ENCODE results near the gene MFNG.
"Not testable (repeated sequence)": the region's sequence is repeated elsewhere in the genome, so short reads cannot be mapped to it uniquely, and the experiment has no call there.

Gene MFNG, protein sequence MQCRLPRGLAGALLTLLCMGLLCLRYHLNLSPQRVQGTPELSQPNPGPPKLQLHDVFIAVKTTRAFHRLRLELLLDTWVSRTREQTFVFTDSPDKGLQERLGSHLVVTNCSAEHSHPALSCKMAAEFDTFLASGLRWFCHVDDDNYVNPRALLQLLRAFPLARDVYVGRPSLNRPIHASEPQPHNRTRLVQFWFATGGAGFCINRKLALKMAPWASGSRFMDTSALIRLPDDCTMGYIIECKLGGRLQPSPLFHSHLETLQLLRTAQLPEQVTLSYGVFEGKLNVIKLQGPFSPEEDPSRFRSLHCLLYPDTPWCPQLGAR

DNA sequence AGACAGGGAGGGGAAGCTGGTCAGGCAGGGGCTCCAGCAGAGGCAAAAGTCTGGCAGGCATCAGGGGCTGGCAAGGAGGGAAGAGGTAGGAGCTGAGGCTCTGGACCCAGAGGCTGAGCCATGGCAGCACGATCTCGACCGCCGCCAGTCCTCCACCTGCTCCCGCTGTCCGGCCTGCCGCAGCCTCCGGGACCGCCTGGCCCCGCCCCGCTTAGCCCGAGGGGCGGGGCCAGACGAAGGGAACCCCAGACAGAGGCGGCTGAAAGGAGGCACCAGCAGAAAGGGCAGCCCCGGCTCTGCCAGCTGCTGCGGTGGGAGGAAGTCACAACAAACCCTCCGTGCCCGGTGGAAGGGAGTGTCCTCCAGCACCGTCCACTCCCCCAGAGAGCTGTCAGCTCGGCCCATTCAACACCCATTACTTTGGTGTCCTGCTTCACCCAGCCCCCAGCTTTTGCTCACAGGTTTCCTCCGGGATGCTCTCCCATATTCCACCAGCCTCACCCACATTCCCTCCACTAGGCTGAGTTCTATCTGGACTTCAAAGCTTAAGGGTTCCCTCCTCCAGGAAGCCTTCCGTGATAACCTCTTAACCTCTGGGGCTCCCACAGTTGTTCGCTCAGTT is at the start of gene MFNG:
TSS of gene MFNG (minus strand) at position 161 of the 622 bp plus-strand sequence. CDS start 207 bp downstream, outside the sequence.
- no peak for DNase-seq

DNA sequence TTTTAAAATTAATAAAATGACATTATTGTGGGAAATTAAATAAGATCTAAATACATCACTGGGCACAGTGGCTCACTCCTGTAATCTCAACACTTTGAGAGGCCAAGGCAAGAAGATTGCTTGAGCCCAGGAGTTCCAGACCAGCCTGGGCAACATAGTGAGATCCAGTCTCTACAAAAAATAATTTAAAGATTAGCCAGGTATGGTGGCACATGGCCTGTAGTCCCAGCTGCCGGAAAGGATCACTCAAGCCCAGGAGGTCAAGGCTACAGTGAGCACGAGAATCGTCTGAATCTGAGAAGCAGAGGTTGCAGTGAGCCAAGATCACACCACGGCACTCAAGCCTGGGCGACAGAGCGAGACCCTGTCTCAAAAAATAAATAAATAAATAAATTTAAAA is 49.0 kb upstream of the MFNG start:
- no peak for DNase-seq

DNA sequence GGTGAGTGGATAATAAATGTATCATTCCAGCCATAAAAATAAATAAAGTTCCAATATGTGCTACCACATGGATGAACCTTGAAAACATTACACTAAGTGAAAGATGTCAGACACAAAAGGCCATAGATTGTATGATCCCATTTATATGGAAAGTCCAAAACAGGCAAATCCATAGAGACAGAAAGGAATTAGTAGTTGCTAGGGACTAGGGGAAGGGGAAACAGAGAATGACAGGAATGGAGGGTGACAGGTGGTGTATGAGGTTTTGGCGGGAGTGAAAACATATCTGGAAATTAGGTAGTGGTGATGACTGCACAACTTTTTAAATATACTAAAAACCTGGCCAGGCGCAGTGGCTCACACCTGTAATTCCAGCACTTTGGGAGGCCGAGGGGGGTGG is 48.3 kb upstream of the MFNG start:
- DNase-seq = no peak

DNA sequence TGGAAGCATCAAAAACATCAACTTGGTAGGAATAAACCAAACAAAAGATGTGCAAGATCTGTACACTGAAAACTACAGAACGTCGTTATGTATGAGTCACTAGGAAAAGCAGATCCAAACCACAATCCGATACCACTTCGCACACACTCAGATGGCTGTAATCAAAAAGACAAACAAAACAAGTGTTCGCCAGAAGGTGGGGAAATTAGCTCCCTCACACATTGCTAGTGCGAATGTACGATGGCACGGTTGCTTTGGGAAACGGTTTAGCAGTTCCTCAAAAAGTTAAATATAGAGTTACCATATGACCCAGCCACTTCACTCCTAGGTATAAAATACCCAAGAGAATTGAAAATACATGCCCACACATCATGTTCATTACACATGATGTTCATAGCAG is 47.8 kb upstream of the MFNG start:
- no peak for DNase-seq

DNA sequence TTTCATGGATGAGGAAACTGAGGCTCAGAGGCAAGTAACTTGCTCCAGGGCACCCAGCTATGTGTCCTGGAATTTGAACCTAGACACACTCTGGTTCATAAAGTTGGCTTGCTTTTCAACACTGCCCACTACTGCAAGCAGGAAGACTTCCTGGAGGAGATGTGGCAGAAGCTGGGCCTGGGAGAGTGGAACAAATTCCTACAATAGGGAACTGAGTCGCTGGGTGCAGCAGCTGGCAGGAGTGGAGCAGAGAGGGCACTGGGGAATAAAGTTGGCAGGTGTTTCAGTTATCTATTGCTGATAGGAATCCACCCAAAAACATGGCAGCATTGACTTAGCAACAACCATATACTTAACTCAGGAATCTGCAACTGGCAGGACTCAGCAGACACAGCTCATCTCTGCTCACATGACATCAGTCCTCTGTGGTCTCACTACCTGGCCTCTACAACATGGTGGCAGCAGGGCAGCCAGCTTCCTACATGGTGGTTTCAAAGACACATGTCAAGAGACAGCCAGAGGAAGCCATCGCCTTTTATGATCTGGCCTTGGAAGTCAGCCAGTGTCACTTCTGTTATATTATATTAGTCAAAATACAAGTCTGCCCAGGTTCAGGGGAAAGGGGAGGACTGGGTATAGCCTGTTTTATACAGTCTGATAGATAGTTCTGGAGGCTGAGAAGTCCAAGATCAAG is 43.6 kb upstream of the MFNG start:
- no peak for DNase-seq

DNA sequence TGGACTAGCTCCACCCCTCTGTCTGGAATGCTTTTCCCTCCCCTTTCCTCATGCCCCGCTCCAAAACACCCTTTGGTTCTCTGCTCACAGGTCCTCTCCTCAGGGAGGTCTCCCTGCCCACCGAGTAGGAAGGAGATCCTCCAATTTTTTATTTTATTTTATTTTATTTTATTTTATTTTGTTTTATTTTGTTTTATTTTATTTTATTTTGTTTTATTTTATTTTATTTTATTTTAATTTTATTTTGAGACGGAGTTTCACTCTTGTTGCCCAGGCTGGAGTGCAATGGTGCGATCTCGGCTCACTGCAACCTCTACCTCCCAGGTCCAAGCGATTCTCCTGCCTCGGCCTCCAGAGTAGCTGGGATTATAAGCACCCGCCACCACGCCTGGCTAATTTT is 41.8 kb upstream of the MFNG start:
- not testable (repeated sequence) for DNase-seq

DNA sequence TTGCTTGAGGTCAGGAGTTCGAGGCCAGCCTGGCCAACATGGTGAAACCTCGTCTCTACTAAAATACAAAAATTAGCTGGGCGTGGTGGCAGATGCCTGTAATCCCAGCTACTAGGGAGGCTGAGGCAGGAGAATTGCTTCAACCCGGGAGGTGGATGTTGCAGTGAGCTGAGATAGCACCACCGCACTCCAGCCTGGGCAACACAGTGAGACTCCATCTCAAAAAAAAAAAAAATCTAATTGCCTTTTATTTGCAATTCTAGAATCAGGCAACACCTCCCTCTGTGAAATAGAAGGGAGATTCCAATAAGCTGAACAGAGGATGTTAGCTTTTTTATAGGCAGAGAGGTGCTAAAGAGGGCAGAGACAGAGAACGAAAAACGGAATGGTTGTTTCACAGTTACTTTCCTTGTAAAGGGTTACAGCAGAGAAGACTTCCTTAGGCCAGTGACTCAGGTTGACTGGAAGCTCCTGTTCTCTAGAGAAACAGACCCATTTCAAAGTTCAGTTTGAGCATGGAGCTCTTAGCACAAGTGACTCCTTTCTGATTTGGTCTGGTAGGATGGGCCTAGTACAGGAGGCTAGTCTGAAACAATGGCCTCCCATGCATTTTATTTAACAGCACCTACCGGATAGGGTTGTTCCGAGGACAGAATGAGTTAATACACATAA is 41.0 kb upstream of the MFNG start:
- DNase-seq = not testable (repeated sequence)

DNA sequence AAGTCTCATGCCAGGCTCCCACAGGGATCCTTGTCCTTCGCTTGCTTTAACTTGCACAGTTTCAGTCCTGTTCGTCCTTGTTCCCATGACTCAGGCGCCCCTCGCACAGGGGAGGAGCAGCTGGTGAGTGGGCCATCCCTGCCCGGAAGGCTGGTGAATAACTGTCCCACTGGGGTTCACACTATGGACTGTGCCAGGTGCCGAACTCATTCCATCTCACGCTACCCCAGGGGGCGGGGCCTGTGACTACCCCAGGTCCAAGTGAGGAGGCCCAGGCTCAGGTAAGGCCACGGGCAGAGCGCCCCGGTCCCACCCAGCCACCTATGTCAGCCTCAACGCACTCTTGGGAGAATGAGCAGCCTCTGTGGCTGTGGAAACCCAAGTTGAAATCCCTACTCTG is 40.2 kb upstream of the MFNG start:
- peak; percentile 37 for DNase-seq

DNA sequence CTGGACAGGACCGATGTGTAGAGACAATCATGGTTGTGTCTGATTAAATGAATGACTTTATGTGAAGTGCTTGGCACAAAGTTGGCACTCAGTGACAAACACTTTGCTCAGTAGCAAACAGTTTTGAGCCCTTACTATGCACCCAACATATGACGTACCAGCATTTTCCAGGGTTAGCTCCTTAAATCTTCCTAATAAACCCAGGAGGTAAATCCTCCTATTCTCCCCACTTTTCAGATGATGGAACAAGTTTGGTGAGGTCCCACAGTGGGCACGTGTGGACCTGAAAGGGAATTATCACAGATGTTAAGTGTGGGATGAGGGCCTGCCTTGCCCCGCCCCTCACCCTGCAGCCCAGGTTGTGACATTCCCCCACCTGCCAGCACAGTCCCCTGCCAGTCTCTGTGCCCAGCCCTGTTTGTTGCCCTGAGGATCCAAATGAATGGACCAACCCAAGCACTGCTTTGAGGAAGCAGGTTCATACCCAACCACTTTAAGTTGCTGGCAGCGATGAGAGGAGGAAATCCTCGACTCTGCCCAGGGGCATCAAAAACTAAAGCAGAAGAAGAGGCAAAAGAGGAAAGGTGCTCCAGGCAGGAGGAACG is 39.7 kb upstream of the MFNG start:
- DNase-seq = no peak

DNA sequence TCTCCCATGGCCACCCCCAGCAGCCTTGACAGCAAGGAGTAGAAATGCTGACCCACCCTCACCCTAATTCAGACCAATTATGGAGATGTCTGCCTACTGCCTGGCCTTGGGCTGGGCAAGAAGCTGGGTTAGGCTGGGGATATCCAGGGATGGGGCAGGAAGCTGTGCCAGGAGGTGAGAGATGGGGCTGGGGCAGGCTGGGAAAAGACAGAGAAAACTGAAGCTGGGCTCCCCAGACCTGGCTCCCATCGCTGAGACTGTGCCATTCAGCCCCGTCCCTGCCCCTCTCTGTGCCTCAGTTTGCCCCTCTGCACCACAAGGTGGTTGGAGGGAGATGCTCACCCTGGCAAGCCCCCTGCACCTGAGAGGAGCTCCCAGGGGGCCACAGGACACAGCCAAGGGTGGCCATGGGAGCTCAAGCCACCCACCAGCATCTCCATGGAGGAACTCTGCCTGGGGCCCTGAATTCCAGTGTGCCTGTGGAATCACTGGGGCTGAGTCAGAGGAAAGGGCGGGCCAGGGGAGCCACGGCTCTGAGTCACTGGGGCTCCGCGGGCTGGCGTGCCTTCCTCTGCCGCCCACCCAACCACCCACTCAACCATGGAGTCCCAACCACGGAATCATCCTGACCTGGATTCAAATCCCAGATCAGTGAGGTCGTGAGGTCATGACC is 39.0 kb upstream of the MFNG start:
- DNase-seq = peak; percentile 34

DNA sequence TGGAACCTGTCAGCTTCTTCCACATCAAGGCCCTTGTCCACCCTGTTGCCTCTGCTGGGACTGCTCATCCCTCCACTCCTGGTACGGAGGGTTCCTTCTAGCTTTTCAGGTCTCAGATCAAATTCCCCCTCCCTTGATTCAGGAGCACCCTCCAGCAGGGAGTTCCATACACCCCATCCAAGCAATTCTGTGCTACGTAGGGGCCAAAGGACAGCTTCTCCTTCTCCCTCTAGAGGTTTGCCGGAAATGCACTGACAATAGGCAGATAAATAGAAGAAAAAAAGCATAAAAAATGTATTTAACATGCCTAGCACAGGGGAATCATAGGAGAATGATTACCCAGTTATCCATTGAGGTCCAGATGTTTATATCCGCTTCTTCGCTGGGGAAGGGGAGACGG is 36.3 kb upstream of the MFNG start:
- no peak for DNase-seq

DNA sequence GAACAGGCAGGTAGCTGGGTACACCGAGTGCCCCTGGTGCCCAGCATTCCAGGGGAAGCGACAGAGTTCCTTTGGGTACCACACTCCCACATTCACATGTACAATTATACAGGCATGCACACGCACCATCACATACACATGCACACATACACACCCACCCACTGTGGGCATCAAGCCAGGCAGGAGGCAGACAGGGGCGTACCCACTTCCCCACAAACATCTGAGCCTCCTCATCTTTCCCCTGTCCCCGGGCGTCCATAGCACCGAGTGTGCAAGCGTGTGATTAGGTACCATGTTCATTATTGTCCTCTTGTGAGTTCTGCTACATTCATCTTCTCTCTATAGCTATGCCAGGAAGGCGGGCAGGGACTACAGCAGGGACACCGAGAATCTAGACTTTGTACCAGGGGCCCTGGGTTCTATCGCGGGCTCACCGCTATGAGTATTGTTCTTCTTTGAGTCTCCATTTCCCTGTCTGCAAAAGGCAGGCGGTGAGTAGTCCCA is 35.1 kb upstream of the MFNG start:
- no peak for DNase-seq

DNA sequence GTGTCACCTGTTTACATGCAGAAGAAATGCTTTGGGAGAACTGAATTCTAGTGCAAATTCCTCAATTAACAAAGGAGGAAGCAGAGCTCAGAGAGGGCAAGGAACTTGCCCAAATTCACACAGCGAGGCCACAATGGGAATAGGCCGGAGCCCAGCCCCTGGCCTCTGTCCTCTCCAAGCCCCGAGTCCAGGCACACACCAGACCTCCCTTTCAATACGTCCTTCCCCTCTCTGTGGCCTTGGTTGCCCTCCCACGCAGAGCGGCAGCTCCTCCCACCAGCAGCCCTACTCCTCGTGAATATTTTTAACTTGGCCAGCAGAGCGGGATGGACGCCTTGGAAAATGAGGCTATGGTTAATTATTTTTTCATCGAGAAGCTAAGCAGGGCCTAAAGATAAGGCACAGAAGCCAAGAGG is 34.6 kb upstream of the MFNG start:
- no peak for DNase-seq

DNA sequence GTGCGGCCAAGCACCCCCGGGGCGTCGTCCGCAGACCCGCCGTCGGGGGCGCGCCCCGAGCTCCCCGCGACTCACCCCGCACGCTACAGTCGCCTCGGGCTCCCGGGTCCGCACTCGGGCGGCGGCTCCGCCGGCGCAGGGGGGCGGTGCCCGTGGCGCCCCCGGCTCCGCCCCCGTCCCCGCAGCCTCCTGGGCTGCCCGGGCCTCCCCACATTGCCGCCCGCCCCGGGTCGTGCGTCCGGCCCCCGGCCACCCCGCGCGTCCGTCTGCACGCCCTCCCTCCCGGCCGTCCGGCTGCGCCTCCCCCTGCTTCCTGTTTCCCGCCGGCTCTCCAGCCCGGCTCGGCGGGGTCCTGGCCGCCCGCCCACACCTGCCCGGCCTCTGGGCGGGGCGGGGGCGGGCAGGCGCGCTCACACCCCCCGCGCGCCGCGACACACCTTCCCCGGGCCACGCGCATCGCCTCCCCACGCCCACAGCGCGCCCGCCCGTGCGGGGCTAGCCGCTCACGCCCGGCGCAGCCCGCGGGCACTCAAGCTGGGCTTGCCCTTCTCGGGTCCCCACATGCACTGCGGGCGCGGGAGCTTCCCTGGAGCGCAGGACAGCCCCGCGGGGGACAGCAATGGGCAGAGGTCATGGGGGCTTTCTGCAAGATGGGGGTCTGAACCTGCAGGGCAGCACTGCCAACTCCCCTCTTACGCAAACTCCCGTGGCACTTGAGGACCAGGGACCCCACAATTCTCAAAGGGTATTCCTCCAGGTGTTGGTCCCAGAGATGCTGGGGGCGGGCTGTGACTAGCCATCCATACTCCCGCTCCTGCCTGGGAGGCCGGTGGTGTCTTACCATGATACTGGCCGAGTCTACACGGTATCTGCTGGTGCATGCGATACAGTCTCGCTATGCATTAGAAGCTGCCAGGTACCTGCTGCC is 33.3 kb upstream of the MFNG start, which contains the start of gene CARD10:
TSS of gene CARD10 (minus strand) at position 148 of the 928 bp plus-strand sequence. CDS start 215 bp downstream, outside the sequence.
- no peak for DNase-seq

DNA sequence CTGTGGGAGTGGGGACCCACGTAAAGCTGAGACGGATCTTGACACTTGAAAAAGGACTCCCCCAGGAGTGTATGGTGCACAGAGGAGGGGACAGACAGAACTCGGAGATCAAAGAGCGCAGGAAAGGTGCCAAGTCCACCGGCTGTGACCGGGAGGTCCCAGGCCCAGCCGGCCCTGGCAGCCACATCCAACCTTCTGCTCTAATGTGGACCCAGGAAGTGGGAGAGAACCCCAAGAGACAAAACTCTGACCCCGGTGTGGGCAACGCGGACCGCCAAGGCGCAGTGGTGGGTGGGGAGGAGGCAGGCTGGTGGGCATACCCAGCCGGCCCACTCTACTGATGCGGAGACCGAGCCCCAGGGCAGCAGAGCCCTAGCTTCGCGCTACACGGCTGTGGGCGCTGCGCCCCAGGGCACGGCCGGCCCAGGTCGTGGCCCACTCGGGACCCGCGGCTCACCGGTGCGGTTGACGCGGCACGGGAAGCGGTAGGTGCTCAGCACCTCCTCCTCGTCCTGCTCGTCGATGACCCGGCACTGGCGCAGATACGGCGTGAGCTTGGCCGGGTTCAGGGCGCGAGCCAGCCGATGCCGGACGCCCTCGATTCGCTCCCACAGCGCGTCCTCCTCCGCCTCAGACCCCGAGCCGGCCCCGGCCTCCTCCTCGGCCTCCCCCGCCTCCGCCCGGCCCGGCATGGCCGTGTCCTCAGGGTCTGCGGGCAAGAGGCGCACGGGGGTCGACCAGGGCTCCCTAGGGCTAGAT is 32.5 kb upstream of the MFNG start:
- DNase-seq = no peak

DNA sequence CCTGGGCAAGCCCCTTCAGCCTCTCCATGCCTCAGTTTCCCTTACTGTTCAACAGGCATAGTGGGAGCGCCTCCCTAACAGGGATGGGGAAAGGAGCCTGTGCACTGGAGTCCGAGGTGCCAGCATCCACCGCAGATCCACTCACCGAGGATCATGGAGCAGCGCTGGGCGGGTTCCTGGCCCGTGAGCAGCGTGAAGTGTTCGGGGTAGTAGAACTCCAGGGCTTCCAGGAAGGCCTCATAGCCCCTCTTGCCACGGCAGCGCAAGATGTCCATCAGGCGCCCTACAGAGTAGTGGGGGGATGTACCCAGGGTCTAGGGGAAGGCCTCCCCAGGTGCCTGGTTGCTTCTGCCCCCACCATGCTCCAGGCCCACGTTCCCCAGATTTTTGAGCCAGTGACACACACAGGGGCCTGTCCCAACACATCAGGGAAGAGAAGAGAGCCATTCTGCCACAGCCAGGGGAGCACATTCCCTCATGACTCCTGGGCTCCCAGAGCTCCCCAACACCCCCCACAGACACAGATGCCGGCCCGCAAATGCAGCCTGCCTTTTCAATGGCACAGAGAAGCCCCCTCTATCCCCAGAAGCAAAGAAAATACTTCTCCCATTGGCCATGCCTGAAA is 31.8 kb upstream of the MFNG start:
- DNase-seq = no peak

DNA sequence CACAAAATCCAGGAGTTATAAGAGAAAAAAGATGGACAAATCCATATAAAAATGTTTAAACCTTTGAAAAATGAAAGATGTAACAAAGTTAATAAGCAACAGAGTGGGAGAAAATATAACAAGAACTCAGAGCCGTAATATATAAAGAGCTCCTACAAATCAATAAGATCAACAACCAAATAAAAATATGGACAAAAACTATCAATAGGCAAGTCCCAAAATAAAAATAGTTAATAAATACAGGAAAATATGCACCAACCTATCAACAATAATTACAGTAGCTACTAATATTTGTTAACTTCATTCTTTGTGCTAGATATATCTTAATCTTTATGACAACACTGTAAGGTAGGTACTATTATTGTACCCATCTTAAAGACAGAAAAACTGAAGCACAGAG is 30.3 kb upstream of the MFNG start:
- no peak for DNase-seq

DNA sequence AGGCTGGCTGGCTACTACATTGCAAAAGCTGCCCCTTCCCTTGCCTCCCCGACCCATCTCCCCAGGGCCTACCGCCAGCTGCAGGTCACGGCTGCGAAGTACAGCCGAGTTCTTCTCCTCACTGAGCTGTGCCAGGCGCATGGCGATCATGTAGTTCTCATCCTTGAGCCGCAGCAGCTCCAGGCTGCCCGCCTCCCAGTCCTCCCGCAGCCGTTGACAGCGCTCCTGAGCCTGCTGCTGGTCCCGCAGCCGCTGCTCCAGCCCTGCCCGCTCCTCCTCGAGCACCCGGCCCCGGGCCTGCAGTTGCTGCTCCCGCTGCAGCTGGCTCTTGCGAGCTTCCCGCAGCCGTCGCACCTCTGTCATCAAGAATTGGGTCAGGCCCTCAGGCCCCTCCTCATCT is 29.7 kb upstream of the MFNG start:
- no peak for DNase-seq

DNA sequence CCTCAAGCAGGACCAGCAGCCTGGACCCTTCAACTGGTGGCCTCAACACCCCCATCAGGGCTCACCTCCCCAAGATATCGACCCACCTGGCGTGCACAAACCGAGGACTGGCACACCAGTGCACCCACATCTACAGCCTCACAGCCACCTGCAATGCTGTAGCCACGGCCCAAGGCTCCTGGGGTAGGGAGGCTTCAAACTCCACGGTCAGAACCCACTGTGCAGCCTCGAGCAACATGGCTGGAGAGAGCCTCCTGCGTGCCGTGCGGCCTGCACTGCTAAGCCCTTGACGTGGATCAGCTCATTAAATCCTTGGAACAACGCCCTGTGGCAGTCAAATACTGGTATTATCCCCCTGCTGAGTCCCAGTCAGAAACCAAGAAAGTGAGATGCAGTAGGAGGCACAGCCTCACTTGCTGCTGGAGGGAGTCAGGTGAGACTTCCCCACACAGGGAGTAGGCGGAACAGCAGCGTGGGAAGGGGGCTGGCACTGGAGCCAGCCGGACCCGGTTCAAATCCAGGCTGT is 28.4 kb upstream of the MFNG start:
- no peak for DNase-seq
